ENCODE results near the gene HTRA3.
"Not testable (repeated sequence)": the region's sequence is repeated elsewhere in the genome, so short reads cannot be mapped to it uniquely, and the experiment has no call there.

Gene HTRA3

GRCh38 chr4:8348071-8348470 lies 78.5 kb downstream of the HTRA3 start:
- no peak for DNase-seq

- not testable (repeated sequence) for DNase-seq
Measured at GRCh38 chr4:8349236-8349635, 79.7 kb downstream of the HTRA3 start.

GRCh38 chr4:8349664-8350236 lies 80.2 kb downstream of the HTRA3 start:
- DNase-seq = no peak

- no peak for DNase-seq
Measured at GRCh38 chr4:8350352-8350751, 80.8 kb downstream of the HTRA3 start.

- no peak for DNase-seq
Measured at GRCh38 chr4:8350841-8351461, 81.4 kb downstream of the HTRA3 start.

GRCh38 chr4:8351931-8352367 lies 82.4 kb downstream of the HTRA3 start:
- DNase-seq = no peak

- no peak for DNase-seq
Measured at GRCh38 chr4:8352368-8353157, 83.0 kb downstream of the HTRA3 start.

GRCh38 chr4:8353158-8353669 lies 83.7 kb downstream of the HTRA3 start:
- DNase-seq = no peak

- no peak for DNase-seq
Measured at GRCh38 chr4:8353912-8354453, 84.4 kb downstream of the HTRA3 start.

- no peak for DNase-seq
Measured at GRCh38 chr4:8355306-8355705, 85.8 kb downstream of the HTRA3 start.

GRCh38 chr4:8355864-8356565 lies 86.5 kb downstream of the HTRA3 start:
- DNase-seq = no peak
